Vagina (tissue), 2 donors: Measurements from ENCODE around the gene PPIF.

Source experiments
- POLR2A ChIP-seq, 2 donors: fragments of 450-650 bp; IDR thresholded peaks; one replicate each; pipeline ENCODE4 v1.6.1; 2017; ENCODE audit warnings: antibody characterized with exemption in 2 of 2, mild to moderate bottlenecking in 2 of 2, moderate library complexity in 2 of 2
- TF ChIP-seq, protein P1 (sequence below), 3 experiments: fragments of 450-650 bp in 2 of 3; fragments of 200-600 bp in 1 of 3; sonication (generic) in 1 of 3; IDR thresholded peaks; one replicate each; pipeline ENCODE4 v1.5.1; 2017 to 2019; ENCODE audit warnings: antibody characterized with exemption in 3 of 3, mild to moderate bottlenecking in 2 of 3, moderate library complexity in 2 of 3

DNA sequence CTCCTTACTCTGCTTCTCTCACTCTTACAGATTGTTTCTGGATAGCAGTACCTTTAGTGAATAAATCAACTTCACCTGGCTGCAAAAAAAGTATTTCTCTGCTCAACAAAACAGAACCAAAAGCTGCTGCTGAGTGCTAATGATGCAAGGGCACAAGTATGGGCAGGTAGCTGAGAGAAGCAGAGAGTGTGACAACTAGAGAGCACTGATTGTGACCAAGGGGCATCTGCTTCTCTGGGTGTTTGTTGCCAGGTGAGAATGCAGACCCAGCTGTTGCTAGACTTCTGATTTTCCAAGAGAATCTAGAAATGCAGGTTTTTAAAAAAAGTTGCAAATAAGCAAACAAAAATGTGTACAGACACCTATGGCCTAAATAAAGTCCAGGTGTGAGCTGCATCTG lies 25.3 kb upstream of the PPIF start:
- TF ChIP-seq, protein P1, sequence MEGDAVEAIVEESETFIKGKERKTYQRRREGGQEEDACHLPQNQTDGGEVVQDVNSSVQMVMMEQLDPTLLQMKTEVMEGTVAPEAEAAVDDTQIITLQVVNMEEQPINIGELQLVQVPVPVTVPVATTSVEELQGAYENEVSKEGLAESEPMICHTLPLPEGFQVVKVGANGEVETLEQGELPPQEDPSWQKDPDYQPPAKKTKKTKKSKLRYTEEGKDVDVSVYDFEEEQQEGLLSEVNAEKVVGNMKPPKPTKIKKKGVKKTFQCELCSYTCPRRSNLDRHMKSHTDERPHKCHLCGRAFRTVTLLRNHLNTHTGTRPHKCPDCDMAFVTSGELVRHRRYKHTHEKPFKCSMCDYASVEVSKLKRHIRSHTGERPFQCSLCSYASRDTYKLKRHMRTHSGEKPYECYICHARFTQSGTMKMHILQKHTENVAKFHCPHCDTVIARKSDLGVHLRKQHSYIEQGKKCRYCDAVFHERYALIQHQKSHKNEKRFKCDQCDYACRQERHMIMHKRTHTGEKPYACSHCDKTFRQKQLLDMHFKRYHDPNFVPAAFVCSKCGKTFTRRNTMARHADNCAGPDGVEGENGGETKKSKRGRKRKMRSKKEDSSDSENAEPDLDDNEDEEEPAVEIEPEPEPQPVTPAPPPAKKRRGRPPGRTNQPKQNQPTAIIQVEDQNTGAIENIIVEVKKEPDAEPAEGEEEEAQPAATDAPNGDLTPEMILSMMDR (IDR thresholded peaks at IDR 0.05), result no peak
- TF ChIP-seq POLR2A (IDR thresholded peaks at IDR 0.05), result no peak
